H54 (cell line): ENCODE data around the gene TSPAN8.
"Not testable (repeated sequence)": the region's sequence is repeated elsewhere in the genome, so short reads cannot be mapped to it uniquely, and the experiment has no call there.

Experiments
- DNase-seq: peaks from one replicate; pipeline ENCODE4 v3.0.0; 2011; ENCODE audit warnings: low spot score, mixed read lengths; ENCODE audit not compliant: insufficient read length
- FAIRE-seq: peaks from 3 replicates; lab custom pipeline; 2011; peaks lifted over from hg19 to GRCh38; lab: Jason Lieb, UNC
- POLR2A ChIP-seq: IDR thresholded peaks from 2 replicates; pipeline ENCODE4 v1.6.1; 2011; ENCODE audit warnings: low read depth, mild to moderate bottlenecking, low read length

The TSPAN8 gene

GRCh38 chr12:71152851-71153250, 4.9 kb downstream of the TSPAN8 start:
- no peak for TF ChIP-seq POLR2A
- no peak for FAIRE-seq
- DNase-seq, result no peak

GRCh38 chr12:71150041-71150440, 7.8 kb downstream of the TSPAN8 start:
- FAIRE-seq, DNase-seq: not testable (repeated sequence)

- TF ChIP-seq POLR2A, result no peak
- FAIRE-seq (no peak), DNase-seq (no peak)
Observed at GRCh38 chr12:71144682-71145081, 13.1 kb downstream of the TSPAN8 start.

- no peak for TF ChIP-seq POLR2A
- FAIRE-seq, result no peak
- no peak for DNase-seq
Observed at GRCh38 chr12:71142956-71143355, 14.8 kb downstream of the TSPAN8 start.

- no peak for DNase-seq
- FAIRE-seq, result no peak
- TF ChIP-seq POLR2A, result no peak
Observed at GRCh38 chr12:71142016-71142415, 15.8 kb downstream of the TSPAN8 start.

GRCh38 chr12:71141378-71141926, 16.3 kb downstream of the TSPAN8 start:
- FAIRE-seq (no peak), DNase-seq (no peak)
- no peak for TF ChIP-seq POLR2A

- no peak for TF ChIP-seq POLR2A
- FAIRE-seq, result no peak
Observed at GRCh38 chr12:71139153-71139735, 18.6 kb downstream of the TSPAN8 start.

GRCh38 chr12:71138011-71138410, 19.8 kb downstream of the TSPAN8 start:
- DNase-seq (no peak), FAIRE-seq (no peak)
- no peak for TF ChIP-seq POLR2A

More at GRCh38 chr12:71139153-71139735, 18.6 kb downstream of the TSPAN8 start:
- no peak for DNase-seq

- FAIRE-seq (no peak), DNase-seq (no peak)
- TF ChIP-seq POLR2A, result no peak
Observed at GRCh38 chr12:71135812-71136176, 22.0 kb downstream of the TSPAN8 start.

GRCh38 chr12:71135077-71135811, 22.6 kb downstream of the TSPAN8 start:
- FAIRE-seq, result no peak
- no peak for DNase-seq
- no peak for TF ChIP-seq POLR2A

GRCh38 chr12:71134405-71134804, 23.4 kb downstream of the TSPAN8 start:
- DNase-seq (no peak), FAIRE-seq (no peak)
- TF ChIP-seq POLR2A, result no peak

- no peak for DNase-seq
- no peak for FAIRE-seq
- no peak for TF ChIP-seq POLR2A
Observed at GRCh38 chr12:71130521-71131069, 27.2 kb downstream of the TSPAN8 start.

GRCh38 chr12:71129364-71129763, 28.4 kb downstream of the TSPAN8 start:
- FAIRE-seq (no peak), DNase-seq (no peak)
- no peak for TF ChIP-seq POLR2A

- no peak for DNase-seq
- no peak for TF ChIP-seq POLR2A
- no peak for FAIRE-seq
Observed at GRCh38 chr12:71128191-71128788, 29.5 kb downstream of the TSPAN8 start.
